Peyer's patch (tissue), 4 donors: ENCODE measurements around the gene DST.

Experiments
- POLR2A ChIP-seq, 2 donors: fragments of 450-650 bp; IDR thresholded peaks; one replicate each; pipeline ENCODE4 v1.5.1; 2017; ENCODE audit warnings: antibody characterized with exemption in 2 of 2, mild to moderate bottlenecking in 2 of 2, moderate library complexity in 2 of 2
- TF ChIP-seq, protein P1 (sequence below), 6 experiments: fragments of 450-650 bp in 4 of 6; fragments of 200-600 bp in 2 of 6; sonication (generic) in 1 of 6; IDR thresholded peaks; one replicate each; pipeline ENCODE4 v1.5.1; 2017 to 2019; ENCODE audit warnings: antibody characterized with exemption in 6 of 6, mild to moderate bottlenecking in 3 of 6, moderate library complexity in 1 of 6

DNA sequence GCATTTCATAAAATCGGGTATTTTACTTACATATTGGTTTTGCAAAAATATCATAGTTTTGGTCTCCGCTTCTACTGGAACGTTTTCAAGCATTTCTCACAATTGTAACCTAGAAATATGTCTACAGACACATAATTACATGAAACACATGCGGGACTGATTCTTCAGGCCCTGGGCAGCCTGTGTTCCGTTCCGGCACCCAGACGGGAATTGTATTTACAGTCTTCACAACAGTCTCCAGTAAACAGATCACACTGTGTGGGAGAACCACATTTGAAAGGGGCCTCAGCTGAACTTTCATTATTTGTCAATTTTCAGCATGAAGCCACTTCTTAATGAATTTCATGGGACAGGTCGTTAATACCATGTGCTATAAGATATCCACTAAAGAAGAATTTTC lies 196.9 kb downstream of the DST start:
- TF ChIP-seq, protein P1, sequence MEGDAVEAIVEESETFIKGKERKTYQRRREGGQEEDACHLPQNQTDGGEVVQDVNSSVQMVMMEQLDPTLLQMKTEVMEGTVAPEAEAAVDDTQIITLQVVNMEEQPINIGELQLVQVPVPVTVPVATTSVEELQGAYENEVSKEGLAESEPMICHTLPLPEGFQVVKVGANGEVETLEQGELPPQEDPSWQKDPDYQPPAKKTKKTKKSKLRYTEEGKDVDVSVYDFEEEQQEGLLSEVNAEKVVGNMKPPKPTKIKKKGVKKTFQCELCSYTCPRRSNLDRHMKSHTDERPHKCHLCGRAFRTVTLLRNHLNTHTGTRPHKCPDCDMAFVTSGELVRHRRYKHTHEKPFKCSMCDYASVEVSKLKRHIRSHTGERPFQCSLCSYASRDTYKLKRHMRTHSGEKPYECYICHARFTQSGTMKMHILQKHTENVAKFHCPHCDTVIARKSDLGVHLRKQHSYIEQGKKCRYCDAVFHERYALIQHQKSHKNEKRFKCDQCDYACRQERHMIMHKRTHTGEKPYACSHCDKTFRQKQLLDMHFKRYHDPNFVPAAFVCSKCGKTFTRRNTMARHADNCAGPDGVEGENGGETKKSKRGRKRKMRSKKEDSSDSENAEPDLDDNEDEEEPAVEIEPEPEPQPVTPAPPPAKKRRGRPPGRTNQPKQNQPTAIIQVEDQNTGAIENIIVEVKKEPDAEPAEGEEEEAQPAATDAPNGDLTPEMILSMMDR (IDR thresholded peaks at IDR 0.05) = no peak
- no peak for TF ChIP-seq POLR2A (IDR thresholded peaks at IDR 0.05)
